Mucosa of rectum (tissue), 2 donors: ENCODE measurements around the gene TUBB6.

Source experiments
- H3K27ac ChIP-seq, 2 donors: one replicate each; pipeline ENCODE4 v1.7.0; 2013; ENCODE audit warnings: inconsistent platforms in 2 of 2, low read depth in 2 of 2, low read length in 2 of 2
- H3K27me3 ChIP-seq, 2 donors: one replicate each; pipeline ENCODE4 v1.7.0; 2013; ENCODE audit warnings: low read length in 2 of 2; ENCODE audit not compliant: control insufficient read depth in 2 of 2, insufficient read depth in 2 of 2
- H3K36me3 ChIP-seq, 2 donors: one replicate each; pipeline ENCODE4 v1.7.0; 2013; ENCODE audit warnings: low read length in 2 of 2; ENCODE audit not compliant: control insufficient read depth in 2 of 2, insufficient read depth in 2 of 2
- H3K4me1 ChIP-seq, 2 donors: one replicate each; pipeline ENCODE4 v1.7.0; 2013; ENCODE audit warnings: low read length in 2 of 2, mild to moderate bottlenecking in 1 of 2; ENCODE audit not compliant: control insufficient read depth in 2 of 2, insufficient read depth in 2 of 2
- H3K4me3 ChIP-seq, 2 donors: one replicate each; pipeline ENCODE4 v1.7.0; 2013; ENCODE audit warnings: low read length in 2 of 2
- H3K9ac ChIP-seq, 2 donors: one replicate each; pipeline ENCODE4 v1.7.0; 2013; ENCODE audit warnings: low read length in 2 of 2, low read depth in 1 of 2, mild to moderate bottlenecking in 1 of 2
- H3K9me3 ChIP-seq, 2 donors: one replicate each; pipeline ENCODE4 v1.7.0; 2013; ENCODE audit warnings: low read length in 2 of 2; ENCODE audit not compliant: control insufficient read depth in 2 of 2
- donor health status: healthy.
- donor health status: Normal muscosa, but diverticular disease.

The TUBB6 gene

DNA sequence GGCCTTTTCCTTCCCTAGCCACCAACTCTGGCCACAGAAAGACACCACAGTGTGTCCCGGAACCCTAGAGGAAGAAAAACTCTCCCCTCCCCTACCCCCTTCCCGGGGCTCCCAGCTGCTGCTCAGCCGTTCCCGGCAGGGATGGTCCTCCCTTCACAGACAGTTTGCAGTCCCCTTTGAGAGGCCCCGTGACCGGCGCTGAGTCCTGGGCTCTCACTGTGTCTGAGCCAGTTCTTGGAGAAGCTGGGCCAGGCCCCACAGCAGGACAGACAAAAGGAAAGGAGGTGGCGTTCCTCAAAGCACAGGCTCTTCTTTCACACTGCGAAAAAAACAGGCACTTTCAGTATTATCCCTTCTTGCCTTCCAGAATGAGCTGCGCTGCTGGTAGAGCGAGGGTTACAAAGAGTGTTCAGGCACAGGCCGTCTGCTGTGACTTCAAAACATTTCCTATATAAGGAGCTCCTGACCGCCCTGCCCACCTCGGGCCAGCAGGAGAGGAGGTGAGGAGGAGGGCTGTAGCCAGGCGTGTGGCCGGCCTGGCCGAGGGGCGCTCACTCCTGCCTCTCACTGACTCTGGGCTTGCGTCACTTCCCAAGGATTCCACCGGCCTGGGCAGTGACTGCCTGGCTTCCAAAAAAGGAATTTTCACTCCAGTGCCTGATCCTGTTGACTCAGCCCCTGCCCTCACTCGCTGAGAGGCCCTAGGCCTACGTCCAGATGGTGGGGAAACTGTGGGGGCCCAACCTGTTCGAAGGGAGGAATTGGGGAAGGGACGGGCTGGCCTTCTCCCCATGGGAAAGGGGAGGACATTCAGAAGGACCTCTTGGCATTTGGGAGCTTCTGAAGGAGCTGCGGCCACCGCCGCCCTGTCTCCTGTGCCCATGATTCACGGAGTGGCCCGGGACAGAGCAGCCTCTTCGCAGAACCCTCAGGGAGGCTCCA is 29.0 kb upstream of the TUBB6 start:
- Histone ChIP-seq H3K27me3 (no peaks in the 10 kb centered on the region), H3K36me3 (no peaks in the 10 kb centered on the region), H3K27ac (peak overlapping the region; percentile 81 to 88), H3K9me3 (no peaks in the 10 kb centered on the region), H3K4me3 (peak overlapping the region; percentile 27 to 60), H3K9ac (peak overlapping the region; percentile 56 to 68), H3K4me1 (peaks cover 0 to 8% of the 10 kb centered on the region in 2 donors)

DNA sequence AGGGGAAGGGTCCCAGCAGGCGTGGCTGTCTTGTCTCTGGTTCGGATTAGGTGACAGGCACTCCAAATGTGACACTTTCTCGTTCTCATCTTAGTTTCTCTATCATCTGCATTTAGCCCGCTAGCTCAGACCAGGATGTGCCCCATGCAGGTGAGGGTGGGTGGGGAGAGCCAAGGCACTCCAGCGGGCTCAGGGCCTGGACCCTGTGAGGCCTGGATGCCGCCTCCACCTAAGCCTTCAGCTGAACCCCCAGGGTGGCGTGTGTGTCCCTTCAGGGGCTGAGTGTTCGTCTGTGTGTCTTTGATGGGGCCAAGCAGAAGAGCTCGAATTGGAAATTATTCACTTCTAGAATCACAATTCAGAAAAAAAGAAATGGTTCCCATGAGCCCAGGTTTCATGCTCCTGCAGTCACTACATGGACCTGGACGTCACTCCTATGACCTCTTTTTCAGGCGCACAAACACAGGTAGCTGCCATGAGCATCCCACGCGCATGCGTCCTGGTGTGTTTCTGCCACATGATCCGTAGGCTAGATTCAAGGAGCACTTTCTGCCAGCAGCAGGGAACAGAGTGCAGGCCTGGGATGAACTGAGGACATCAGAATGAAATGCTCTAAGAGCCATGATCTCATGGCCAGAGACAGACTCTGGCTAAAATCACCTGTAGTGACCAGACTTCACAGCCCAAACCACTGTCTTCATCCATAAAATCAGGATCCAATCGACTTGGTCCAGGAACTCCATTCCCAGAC is 28.1 kb upstream of the TUBB6 start:
- Histone ChIP-seq H3K4me1 (peaks cover 0 to 8% of the 10 kb centered on the region in 2 donors), H3K4me3 (peak overlapping the region in 1 of 2 donors; percentile 54)

DNA sequence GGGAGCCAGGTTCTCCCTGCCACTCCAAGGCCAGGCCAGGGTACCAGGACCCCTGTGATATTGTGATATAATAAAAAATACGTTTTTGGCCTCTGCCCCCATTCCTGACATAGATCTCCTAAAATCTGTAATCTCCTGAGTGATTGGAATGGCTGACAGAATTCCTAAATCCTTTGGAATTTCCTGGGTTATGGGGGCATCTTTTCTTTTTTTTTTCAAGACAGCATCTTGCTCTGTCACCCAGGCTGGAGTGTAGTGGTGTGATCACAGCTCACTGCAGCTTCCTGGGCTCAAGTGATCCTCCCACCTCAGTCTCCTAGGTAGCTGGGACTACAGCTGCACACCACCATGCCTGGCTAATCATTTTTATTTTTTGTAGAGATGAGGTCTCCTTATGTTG is 26.2 kb upstream of the TUBB6 start:
- Histone ChIP-seq H3K36me3 (no peaks in the 10 kb centered on the region), H3K27ac (no peak overlapping the region), H3K9ac (no peak overlapping the region), H3K9me3 (no peaks in the 10 kb centered on the region), H3K27me3 (peaks cover 0 to 2% of the 10 kb centered on the region in 2 donors), H3K4me1 (peaks cover 0 to 8% of the 10 kb centered on the region in 2 donors), H3K4me3 (no peak overlapping the region)

More for the DNA sequence above, 28.1 kb upstream of the TUBB6 start:
- Histone ChIP-seq H3K27me3 (no peaks in the 10 kb centered on the region), H3K9ac (peak overlapping the region; percentile 14 to 49), H3K9me3 (no peaks in the 10 kb centered on the region), H3K27ac (peak overlapping the region; percentile 81 to 88), H3K36me3 (no peaks in the 10 kb centered on the region)

DNA sequence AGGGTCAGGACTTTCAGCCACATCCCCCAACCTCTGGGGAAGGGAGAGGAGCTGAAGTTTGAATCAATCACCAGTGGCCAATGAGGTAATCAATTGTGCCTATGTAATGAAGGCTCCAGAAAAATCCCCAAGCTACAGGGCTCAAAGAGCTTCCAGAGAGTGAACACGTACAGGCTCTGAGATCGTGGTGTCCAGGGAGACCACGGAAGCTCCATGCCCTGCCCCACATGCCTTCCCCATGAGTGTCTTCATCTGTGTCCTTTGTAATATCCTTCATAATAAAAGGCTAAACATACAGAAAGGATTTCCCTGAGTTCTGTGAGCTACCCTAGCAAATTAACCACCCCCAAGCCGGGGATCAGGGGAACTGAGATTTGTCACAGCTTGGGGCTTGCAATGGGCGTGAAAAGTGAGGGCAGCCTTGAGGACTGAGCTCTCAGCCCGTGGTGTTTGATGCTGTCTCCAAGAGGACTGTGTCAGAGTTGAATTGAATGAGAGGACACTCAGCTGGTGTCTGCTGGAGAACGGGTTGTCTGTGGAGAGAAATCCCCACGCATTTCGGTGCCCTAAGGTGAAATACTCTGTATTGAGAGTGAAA is 25.5 kb upstream of the TUBB6 start:
- Histone ChIP-seq H3K27ac (no peak overlapping the region), H3K27me3 (peaks cover 2 to 9% of the 10 kb centered on the region in 2 donors), H3K36me3 (no peaks in the 10 kb centered on the region), H3K4me1 (peaks cover 0 to 8% of the 10 kb centered on the region in 2 donors), H3K4me3 (no peak overlapping the region), H3K9ac (no peak overlapping the region), H3K9me3 (no peaks in the 10 kb centered on the region)

DNA sequence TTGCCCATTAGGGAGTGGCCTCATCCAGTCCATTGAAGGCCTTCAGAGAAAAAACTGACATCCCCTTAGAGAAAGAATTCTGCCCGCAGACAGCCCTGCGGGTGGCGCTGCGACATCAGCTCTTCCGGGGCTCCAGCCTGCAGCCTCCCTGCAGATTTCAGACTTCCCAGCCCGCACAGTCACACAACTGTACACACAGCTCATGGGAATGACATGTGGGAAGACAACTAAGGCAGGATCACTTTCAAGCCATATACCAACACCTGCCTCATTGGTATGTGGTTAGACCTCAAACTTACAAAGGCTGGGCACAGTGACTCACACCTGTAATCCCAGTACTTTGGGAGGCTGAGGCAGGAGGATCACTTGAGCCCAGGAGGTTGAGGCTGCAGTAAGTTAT is 24.8 kb upstream of the TUBB6 start:
- Histone ChIP-seq H3K27ac (no peak overlapping the region), H3K4me1 (peaks cover 3 to 8% of the 10 kb centered on the region in 2 donors)

DNA sequence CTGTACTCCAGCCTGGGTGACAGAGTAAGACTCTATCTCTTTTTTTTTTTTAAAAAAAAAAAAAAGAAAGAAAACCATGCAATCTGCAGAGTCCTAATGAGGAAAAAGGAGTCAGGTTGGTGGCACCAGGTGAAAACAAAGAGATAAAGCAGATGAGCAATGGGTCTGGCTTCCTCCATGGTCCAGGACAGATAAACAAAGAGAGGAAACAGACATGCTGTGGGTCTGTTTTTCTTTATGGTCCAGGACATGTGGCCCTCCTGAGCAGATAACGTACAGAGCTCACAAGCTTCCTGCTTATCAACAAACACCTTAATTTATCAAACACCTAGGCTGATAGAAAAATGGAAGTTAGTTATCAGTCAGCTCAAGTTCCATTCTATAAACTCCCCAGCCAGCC is 24.4 kb upstream of the TUBB6 start:
- H3K4me1 ChIP-seq, result peaks cover 5 to 9% of the 10 kb centered on the region in 2 donors
- no peak overlapping the region for H3K9ac ChIP-seq
- peaks cover 6 to 14% of the 10 kb centered on the region in 2 donors for H3K27me3 ChIP-seq
- H3K27ac ChIP-seq, result no peak overlapping the region
- no peaks in the 10 kb centered on the region for H3K9me3 ChIP-seq
- no peaks in the 10 kb centered on the region for H3K36me3 ChIP-seq
- H3K4me3 ChIP-seq, result no peak overlapping the region

More for the DNA sequence above, 24.8 kb upstream of the TUBB6 start:
- peaks cover 5 to 13% of the 10 kb centered on the region in 2 donors for H3K27me3 ChIP-seq
- H3K4me3 ChIP-seq, result no peak overlapping the region
- H3K9ac ChIP-seq, result no peak overlapping the region
- H3K36me3 ChIP-seq, result no peaks in the 10 kb centered on the region
- H3K9me3 ChIP-seq, result no peaks in the 10 kb centered on the region

DNA sequence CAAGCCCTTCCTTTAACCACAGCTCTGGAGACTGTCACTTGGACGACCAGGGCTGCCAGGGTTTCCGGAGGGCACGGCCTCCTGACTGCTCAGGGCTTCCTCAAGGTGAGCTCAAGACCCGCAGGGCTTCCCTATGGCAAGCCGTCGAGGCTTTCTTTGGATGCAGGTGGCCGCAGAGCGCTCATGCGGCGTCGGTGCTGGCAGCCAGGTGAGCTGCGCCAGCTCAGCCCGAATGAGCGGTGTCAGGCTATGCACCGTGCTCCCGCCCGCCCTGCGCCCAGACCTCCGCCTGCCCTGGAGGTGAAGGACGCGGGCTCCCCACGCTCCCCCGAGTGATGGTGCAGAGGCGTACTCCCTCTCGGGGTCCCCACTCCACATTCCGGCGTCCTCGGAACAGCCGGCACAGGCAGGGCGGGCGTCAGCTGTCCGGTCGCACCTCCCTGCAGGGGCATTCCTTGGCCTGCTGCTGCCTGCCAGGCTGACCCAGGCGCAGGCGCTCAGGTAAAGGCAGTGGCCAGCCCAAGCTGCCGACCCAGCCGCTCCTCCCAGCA is 20.8 kb upstream of the TUBB6 start:
- H3K27me3 ChIP-seq, result peaks cover 13 to 18% of the 10 kb centered on the region in 2 donors
- no peak overlapping the region for H3K9ac ChIP-seq
- H3K27ac ChIP-seq, result peak overlapping the region; percentile 48 to 56
- peaks cover 4 to 7% of the 10 kb centered on the region in 2 donors for H3K4me1 ChIP-seq
- H3K4me3 ChIP-seq, result peak overlapping the region in 1 of 2 donors; percentile 41
- no peaks in the 10 kb centered on the region for H3K9me3 ChIP-seq
- H3K36me3 ChIP-seq, result no peaks in the 10 kb centered on the region

DNA sequence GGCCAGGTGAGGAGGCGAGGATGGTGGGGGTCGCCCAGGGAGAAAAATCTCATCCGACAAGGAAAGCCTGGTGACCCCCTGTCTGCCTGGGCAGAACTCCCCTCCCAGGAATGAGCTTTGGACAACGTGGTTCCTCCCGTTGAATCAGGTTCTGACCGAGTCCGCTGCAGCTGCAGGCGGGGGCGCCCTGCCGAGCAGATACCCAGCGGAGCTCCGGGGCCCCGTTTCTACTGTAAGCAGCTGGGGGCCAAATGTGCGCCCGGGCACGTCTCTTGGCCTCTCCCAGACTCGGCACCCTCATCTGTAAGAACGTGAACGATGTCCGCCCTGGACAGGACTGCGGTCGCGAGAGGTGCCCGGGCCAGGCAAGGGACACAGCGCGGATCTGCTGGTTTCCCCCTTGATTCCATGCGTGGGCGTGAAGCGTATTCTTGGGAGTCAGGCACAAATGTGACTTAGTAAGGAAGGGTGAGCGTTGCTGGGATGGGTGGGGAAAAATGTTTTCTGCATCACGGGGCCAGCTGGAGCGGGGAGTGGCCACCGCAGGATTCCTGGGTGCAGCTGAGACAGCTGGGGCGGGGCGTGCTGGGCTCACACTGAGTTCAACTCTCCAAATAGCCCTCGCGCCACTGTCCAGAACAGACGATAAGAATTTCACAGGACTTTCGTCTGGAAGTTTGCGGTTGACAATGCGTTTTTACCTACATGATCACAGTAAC is 20.2 kb upstream of the TUBB6 start:
- Histone ChIP-seq H3K4me1 (peaks cover 4 to 7% of the 10 kb centered on the region in 2 donors), H3K27me3 (peaks cover 13 to 18% of the 10 kb centered on the region in 2 donors), H3K9ac (peak overlapping the region; percentile 24 to 35), H3K36me3 (no peaks in the 10 kb centered on the region), H3K4me3 (peak overlapping the region; percentile 41 to 61), H3K27ac (peak overlapping the region; percentile 48 to 56), H3K9me3 (no peaks in the 10 kb centered on the region)

DNA sequence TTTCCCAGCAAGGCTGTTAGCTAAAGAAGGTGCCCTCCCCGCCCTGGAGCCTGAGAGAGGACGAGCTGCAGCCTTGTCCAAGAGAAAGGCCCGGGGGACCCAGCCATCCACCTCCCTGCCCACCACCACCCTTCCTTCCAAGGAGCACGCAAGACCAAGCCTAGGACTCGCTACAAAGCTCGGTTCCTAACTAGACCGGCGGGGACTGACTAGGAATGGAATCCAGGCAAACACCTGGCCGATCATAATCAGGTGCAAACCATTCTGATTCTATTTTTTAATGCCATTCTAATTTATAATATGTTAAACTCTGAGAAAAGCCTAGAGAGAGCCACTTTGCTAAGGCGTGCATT is 19.7 kb upstream of the TUBB6 start:
- H3K9ac ChIP-seq, result peak overlapping the region in 1 of 2 donors; percentile 35
- H3K9me3 ChIP-seq, result no peaks in the 10 kb centered on the region
- peaks cover 4 to 7% of the 10 kb centered on the region in 2 donors for H3K4me1 ChIP-seq
- H3K27me3 ChIP-seq, result peaks cover 13 to 18% of the 10 kb centered on the region in 2 donors
- peak overlapping the region; percentile 41 to 61 for H3K4me3 ChIP-seq
- no peaks in the 10 kb centered on the region for H3K36me3 ChIP-seq
- H3K27ac ChIP-seq, result peak overlapping the region in 1 of 2 donors; percentile 56
